Raji (cell line): Measurements from ENCODE around the gene AGBL1.

Source experiments
- POLR2A ChIP-seq: IDR thresholded peaks from 2 replicates; pipeline ENCODE4 v1.6.1; 2011; ENCODE audit warnings: low read depth, low read length, control low read depth; ENCODE audit not compliant: insufficient read depth

Gene AGBL1

DNA sequence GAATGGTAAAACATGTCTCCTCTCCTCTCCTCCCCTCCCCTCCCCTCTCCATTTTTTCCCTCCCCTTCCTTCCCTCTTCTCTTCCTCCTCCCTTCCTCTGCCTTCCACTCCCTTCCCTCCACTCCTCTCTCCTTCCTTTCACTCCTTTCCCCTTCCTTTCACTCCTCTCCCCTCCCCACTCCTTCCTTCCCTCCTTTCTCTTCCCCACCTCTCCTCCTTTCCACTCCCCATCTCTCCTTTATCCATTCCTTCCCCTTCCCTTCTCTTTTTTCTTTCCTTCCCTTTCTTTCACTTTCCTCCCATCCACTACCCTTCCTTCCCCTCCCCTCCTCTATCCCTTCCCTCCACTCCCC, 621.9 kb downstream of the AGBL1 start:
- no peak for TF ChIP-seq POLR2A

DNA sequence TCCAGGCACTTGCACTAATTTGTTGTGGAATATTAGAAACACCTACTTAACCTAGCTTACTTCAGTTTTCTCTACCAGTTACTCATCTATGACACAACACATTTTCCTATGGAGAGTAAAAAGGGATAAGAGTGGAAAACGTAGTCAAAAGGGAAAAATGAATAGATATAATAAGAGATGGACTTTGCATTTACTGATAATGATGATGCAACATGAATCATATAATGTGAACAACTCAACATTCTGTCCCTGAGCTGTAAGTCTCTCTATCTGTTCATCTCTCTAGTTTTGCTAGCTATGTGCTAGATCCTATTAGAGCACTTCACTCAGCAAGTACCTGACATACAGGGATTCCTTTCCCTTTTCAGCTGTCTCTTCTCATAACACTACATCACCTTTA, 627.1 kb downstream of the AGBL1 start:
- TF ChIP-seq POLR2A = no peak

GRCh38 chr15:86711476-86711875, 631.8 kb downstream of the AGBL1 start:
- TF ChIP-seq POLR2A = no peak

GRCh38 chr15:86714241-86714640, 634.6 kb downstream of the AGBL1 start:
- TF ChIP-seq POLR2A = no peak

DNA sequence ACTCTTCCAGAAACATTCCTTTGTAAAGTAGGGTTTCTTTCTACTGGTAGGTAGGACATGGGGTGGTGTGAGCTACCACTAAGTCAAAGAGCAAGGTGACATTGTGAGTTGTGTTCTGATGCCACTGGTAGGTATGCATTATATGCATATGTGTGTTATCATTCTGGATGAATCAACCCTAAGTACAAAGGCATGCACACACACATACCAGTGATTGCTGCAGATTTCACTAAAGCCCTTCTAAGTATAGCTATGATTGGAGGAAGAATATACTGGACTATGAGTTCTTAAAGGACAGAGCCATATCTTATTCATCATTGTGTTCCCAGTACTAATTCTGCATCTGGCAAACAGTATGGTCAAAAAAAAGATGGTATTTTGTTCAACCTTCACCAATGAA, 646.0 kb downstream of the AGBL1 start:
- TF ChIP-seq POLR2A = no peak

GRCh38 chr15:86735247-86736040, 655.8 kb downstream of the AGBL1 start:
- no peak for TF ChIP-seq POLR2A

- TF ChIP-seq POLR2A = no peak
Measured at GRCh38 chr15:86741917-86742316, 662.2 kb downstream of the AGBL1 start.

DNA sequence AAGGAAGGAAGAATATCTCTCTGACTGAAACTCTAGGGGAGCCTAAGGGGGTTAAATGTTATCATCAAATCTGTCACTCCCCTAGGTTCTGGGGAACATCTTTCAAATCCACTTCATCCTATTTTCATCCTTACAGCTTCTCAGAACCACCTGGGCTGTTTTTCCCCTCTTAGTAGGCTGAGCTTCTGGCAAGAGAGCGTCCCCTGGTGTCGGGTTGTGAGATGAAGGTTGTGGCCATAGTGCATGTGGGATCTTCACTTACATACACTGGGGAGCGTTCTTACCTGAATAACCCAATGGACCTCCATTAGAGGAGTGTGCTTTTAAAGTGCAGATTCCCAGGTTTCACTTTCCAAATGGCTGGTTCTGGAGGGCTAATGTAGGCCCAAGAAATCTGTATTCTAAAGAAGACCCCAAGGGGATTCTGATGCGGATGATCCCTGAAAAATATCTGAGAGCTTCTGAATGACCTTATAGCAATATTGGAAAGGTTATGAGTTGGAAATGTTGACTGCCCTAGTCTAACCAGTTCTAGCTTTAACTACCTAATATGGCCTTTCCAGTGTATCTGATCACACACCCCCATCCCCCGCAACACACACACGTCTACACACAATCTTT, 663.7 kb downstream of the AGBL1 start:
- no peak for TF ChIP-seq POLR2A

DNA sequence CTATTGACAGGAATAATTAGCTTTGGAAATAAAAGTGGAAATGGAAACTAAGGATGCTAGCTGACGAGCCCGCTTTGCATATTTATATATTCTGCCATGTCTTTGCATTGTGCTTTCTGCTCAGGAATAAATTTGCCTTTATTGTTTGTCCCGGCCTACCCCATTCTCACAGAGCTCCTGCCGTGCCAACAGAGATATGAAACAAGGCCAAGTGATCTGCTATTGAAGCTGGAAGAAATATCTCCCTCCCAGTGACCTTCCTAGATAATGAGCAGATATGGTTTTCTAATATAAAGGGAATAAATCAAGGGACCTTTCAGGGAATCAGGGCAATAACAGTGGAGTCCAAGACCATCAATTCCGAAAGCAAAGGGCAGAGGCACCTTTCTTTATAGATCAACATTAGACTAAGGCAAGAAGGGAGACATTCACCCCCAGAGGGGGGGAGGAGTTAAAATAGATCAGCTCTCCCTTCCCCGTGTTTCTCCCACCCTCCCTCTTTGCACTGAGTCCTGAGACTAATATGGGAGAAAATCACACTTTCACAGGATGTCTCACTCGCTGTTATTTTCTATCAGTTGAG, 664.6 kb downstream of the AGBL1 start:
- TF ChIP-seq POLR2A = no peak

GRCh38 chr15:86751116-86751515, 671.4 kb downstream of the AGBL1 start:
- no peak for TF ChIP-seq POLR2A

- TF ChIP-seq POLR2A = no peak
Measured at GRCh38 chr15:86754846-86755245, 675.2 kb downstream of the AGBL1 start.

- no peak for TF ChIP-seq POLR2A
Measured at GRCh38 chr15:86756688-86757087, 677.0 kb downstream of the AGBL1 start.

- no peak for TF ChIP-seq POLR2A
Measured at GRCh38 chr15:86759800-86760523, 680.3 kb downstream of the AGBL1 start.

DNA sequence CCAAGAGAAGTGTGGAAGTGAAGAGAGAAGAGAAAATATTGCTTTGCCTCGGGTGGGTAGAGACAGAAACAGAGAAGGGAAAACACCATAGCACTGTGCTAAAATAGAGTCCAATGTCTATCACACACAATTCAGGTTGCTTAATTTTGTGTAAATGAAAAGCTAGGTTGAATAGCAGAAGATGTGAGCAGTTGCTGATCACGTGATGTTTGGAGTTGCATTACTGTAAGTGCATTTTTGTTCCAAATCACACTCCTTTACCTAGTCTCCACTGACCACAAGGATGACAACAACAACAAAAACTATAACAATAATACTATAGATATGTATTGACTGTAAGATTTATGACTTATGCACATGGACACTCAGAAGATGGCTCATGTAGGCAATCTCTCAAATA, 683.2 kb downstream of the AGBL1 start:
- no peak for TF ChIP-seq POLR2A

DNA sequence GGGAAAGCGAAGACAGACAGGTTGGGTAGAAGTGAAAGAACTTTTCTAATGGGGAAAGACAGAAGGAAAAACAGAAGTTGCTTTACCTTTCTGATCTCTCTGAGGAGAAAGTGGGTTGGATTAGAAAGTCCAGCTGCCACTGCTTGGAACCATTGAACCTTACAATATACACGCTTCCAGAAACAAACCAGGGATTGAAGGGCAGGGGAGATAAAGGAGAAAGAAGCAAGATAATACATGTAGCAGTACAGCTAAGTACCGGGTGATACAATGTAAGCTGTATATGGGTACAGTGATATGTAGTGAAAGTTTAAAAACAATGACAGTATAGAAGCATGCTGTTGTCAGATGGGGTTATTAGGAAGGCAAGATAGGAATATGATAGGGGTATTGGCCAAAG, 684.4 kb downstream of the AGBL1 start:
- TF ChIP-seq POLR2A = no peak

- TF ChIP-seq POLR2A = no peak
Measured at GRCh38 chr15:86765281-86765680, 685.6 kb downstream of the AGBL1 start.
